NB4 (cell line): ENCODE data around the gene NME8.

ENCODE experiments used
- DNase-seq: peaks from one replicate; pipeline ENCODE4 v3.0.0; 2010; ENCODE audit warnings: low read depth
- H3K4me3 ChIP-seq: one replicate; pipeline ENCODE4 v1.5.1; 2011; ENCODE audit warnings: mild to moderate bottlenecking, low read depth, low read length, moderate library complexity
- CTCF ChIP-seq: IDR thresholded peaks from one replicate; pipeline ENCODE4 v1.5.1; 2012; ENCODE audit warnings: low read depth, low read length
- MAX ChIP-seq: IDR thresholded peaks from 2 replicates; pipeline ENCODE4 v1.6.1; 2011; ENCODE audit warnings: low read depth, low read length
- MYC ChIP-seq: IDR thresholded peaks from 2 replicates; pipeline ENCODE4 v1.6.1; 2011; ENCODE audit warnings: low read depth, low read length
- POLR2A ChIP-seq: IDR thresholded peaks from 2 replicates; pipeline ENCODE4 v1.6.1; 2011; ENCODE audit warnings: mild to moderate bottlenecking; ENCODE audit not compliant: insufficient read length; ENCODE audit errors: extremely low read depth

Gene NME8

GRCh38 chr7:37945336-37945735, 96.9 kb downstream of the NME8 start:
- DNase-seq = no peak
- TF ChIP-seq MAX (no peak), MYC (no peak), POLR2A (no peak), CTCF (no peak)
- no peak overlapping the region for H3K4me3 ChIP-seq

GRCh38 chr7:37947138-37947940, 98.9 kb downstream of the NME8 start:
- no peak for TF ChIP-seq POLR2A
- no peak for DNase-seq
- no peak overlapping the region for H3K4me3 ChIP-seq

- DNase-seq = no peak
- no peak for TF ChIP-seq CTCF
- TF ChIP-seq POLR2A = no peak
- TF ChIP-seq MAX = no peak
- no peak for TF ChIP-seq MYC
- H3K4me3 ChIP-seq = no peak overlapping the region
Observed at GRCh38 chr7:37947941-37948210, 99.5 kb downstream of the NME8 start.
